ENCODE results near the gene DEAF1. TPM values are rescaled to one million over a fixed set of nuclear protein-coding genes. Genes with fewer than 3 reads are reported as not detected.

Gene DEAF1
- total and polyA plus RNA-seq, 2 donors (not counting 3 experiments of a cell fraction or from before 2014, with no cell fraction given): 43.6 to 55.7 TPM

DNA sequence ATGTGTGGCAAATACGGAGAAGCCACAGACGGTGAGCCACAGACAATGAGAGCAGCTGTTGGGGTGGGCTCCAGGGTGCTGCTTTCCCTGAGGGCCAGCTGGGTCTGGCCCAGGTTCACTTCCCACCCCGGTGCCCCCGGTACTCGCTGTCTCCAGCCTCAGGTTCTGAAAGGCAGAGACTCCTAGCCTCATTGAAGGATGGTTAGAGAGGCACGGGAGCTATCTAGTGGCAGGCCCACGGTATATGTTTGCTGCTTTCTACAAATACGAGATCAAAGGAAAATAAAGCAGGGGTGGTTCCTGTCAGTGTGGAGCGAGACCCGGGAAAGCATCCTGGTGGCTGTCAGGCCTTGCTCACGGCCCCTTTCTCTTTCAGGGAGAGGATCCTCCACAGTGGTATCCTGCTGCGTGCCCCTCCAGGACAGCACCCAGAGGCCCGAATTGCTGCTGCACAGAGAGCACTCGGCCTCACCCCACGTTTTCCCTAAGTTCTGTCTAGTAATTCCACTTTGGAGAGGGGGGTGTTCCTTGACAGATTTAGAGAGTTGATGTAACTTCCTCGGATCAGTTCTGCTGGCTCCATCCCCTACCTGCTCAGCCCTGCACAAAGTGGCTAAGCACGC is 3.6 kb upstream of the DEAF1 start:
- POLR2A ChIA-PET: interaction anchor here (0.6 kb wide), 1 partner anchor 22 kb away, joined by 5 read pairs; no protein-coding TSS in a partner anchor
- BruUV-seq (replicated peaks): no TSS peak
- H3K9ac ChIP-seq (replicated peaks; ENCODE audit: extremely low read depth, insufficient read depth, low read length): no peak overlapping the region

DNA sequence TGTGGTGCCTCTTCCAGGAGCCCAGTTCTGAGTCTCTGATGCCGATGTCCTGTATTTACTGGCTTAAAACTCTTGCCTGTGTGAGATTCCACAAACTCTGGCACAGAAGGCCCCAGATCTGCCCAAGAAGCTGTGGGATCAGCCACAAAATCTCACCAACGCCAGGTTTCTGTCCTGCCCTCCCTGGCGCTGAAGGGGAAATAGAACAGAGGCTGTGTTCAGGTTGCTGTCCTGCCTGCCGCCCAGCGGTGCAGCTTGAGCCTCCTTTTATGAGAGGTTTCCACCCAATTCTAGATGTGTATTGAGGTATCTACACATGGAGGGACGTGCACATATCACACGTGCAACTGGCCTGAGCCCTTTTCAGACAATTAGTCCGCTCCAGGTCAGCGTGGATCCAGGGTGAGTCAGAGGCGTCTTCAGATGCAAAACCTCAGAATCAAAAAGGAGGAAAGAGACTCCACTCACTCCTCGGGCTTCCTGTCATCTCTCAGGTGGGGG is 2.8 kb upstream of the DEAF1 start:
- H2AFZ ChIP-seq (ENCODE audit: low read depth, low read length): no peak overlapping the region
- H3K4me3 ChIP-seq (replicated peaks in 1 of 3; ENCODE audit: insufficient read depth in 1 of 3, low read depth in 1 of 3, low read length in 3 of 3): no peak overlapping the region
- peaks cover 37% of the 10 kb centered on the region for H3K79me2 ChIP-seq (ENCODE audit: control insufficient read depth, insufficient read depth, low read length)
- no peak overlapping the region for H3K9ac ChIP-seq (replicated peaks; ENCODE audit: extremely low read depth, insufficient read depth, low read length)
- H3K4me1 ChIP-seq (ENCODE audit: control insufficient read depth, extremely low read depth, insufficient read depth, low read length): peaks cover 13% of the 10 kb centered on the region
- DNase-seq (ENCODE audit: low read depth, low spot score): no peak
- no peaks in the 10 kb centered on the region for H3K27me3 ChIP-seq (ENCODE audit: control insufficient read depth in 2 of 2, insufficient read depth in 2 of 2, low read length in 2 of 2)
- H4K20me1 ChIP-seq (replicated peaks; ENCODE audit: control insufficient read depth, extremely low read depth, insufficient read depth, low read length): no peaks in the 10 kb centered on the region
- H3K9me1 ChIP-seq (replicated peaks; ENCODE audit: control insufficient read depth, extremely low read depth, insufficient read depth, low read length): no peaks in the 10 kb centered on the region
- no peak overlapping the region for H3K4me2 ChIP-seq (ENCODE audit: insufficient read depth, low read length)
- dilution Hi-C loops (cut with MboI; ENCODE audit: extremely low pct_ligation_motif_present, low sequenced_read_pairs) (no loop called here), intact Hi-C loops (cut with micrococcal nuclease) (loop anchor here (5.0 kb wide), 1 partner anchor 161 kb away; the partner anchor contains the start of genes HRAS and LRRC56)
- H3K27ac ChIP-seq (ENCODE audit: insufficient read depth, low read depth, low read length): no peak overlapping the region
- BruUV-seq (replicated peaks): no TSS peak
- FAIRE-seq: no peak
- TF ChIP-seq GATA2 (IDR thresholded peaks at IDR 0.05; ENCODE audit: insufficient read depth, insufficient read length, low read depth, low read length) (no peak), JUN (IDR thresholded peaks at IDR 0.05; ENCODE audit: borderline replicate concordance, insufficient read depth, insufficient read length, low read depth) (no peak), POLR2AphosphoS5 (IDR thresholded peaks at IDR 0.05; ENCODE audit: insufficient read depth, low read depth, low read length) (no peak), POLR2A (IDR thresholded peaks at IDR 0.05; ENCODE audit: low read depth, low read length) (no peak), EZH2 (IDR thresholded peaks at IDR 0.05; ENCODE audit: borderline replicate concordance, low read depth, low read length, severe bottlenecking) (no peak), FOS (IDR thresholded peaks at IDR 0.05; ENCODE audit: borderline replicate concordance, insufficient read depth, low read length) (no peak), MYC (IDR thresholded peaks at IDR 0.05; ENCODE audit: low read depth, low read length) (no peak)
- TF ChIP-seq, protein P1, sequence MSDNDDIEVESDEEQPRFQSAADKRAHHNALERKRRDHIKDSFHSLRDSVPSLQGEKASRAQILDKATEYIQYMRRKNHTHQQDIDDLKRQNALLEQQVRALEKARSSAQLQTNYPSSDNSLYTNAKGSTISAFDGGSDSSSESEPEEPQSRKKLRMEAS (IDR thresholded peaks at IDR 0.05; ENCODE audit: insufficient read depth, insufficient read length): no peak
- TF ChIP-seq, protein P2, sequence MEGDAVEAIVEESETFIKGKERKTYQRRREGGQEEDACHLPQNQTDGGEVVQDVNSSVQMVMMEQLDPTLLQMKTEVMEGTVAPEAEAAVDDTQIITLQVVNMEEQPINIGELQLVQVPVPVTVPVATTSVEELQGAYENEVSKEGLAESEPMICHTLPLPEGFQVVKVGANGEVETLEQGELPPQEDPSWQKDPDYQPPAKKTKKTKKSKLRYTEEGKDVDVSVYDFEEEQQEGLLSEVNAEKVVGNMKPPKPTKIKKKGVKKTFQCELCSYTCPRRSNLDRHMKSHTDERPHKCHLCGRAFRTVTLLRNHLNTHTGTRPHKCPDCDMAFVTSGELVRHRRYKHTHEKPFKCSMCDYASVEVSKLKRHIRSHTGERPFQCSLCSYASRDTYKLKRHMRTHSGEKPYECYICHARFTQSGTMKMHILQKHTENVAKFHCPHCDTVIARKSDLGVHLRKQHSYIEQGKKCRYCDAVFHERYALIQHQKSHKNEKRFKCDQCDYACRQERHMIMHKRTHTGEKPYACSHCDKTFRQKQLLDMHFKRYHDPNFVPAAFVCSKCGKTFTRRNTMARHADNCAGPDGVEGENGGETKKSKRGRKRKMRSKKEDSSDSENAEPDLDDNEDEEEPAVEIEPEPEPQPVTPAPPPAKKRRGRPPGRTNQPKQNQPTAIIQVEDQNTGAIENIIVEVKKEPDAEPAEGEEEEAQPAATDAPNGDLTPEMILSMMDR (IDR thresholded peaks at IDR 0.05; ENCODE audit: extremely low read depth in 1 of 2, insufficient read depth in 1 of 2, low read depth in 1 of 2, low read length in 2 of 2): no peak
- POLR2A ChIA-PET: interaction anchor here (0.6 to 0.7 kb wide), 3 partner anchors 23 to 121 kb away, joined by 3 to 7 read pairs (median 5); partner anchors contain the start of gene PNPLA2
- no peaks in the 10 kb centered on the region for H3K36me3 ChIP-seq (ENCODE audit: control insufficient read depth in 2 of 2, extremely low read depth in 1 of 2, insufficient read depth in 2 of 2, low read length in 2 of 2)
- no peaks in the 10 kb centered on the region for H3K9me3 ChIP-seq (replicated peaks; ENCODE audit: control insufficient read depth, insufficient read depth, low read length)
- CTCF ChIA-PET: interaction anchor here (4.0 to 4.2 kb wide), 2 partner anchors 25 to 29 kb away, joined by 26 to 36 read pairs; no protein-coding TSS in a partner anchor

More for the DNA sequence above, 3.6 kb upstream of the DEAF1 start:
- no peaks in the 10 kb centered on the region for H3K9me1 ChIP-seq (replicated peaks; ENCODE audit: control insufficient read depth, extremely low read depth, insufficient read depth, low read length)
- TF ChIP-seq MYC (IDR thresholded peaks at IDR 0.05; ENCODE audit: low read depth, low read length) (no peak), POLR2AphosphoS5 (IDR thresholded peaks at IDR 0.05; ENCODE audit: insufficient read depth, low read depth, low read length) (no peak), FOS (IDR thresholded peaks at IDR 0.05; ENCODE audit: borderline replicate concordance, insufficient read depth, low read length) (no peak), POLR2A (IDR thresholded peaks at IDR 0.05; ENCODE audit: low read depth, low read length) (no peak), JUN (IDR thresholded peaks at IDR 0.05; ENCODE audit: borderline replicate concordance, insufficient read depth, insufficient read length, low read depth) (no peak), EZH2 (IDR thresholded peaks at IDR 0.05; ENCODE audit: borderline replicate concordance, low read depth, low read length, severe bottlenecking) (no peak)
- intact Hi-C loops (cut with micrococcal nuclease): loop anchor here (5.0 kb wide), 1 partner anchor 161 kb away; the partner anchor contains the start of genes HRAS and LRRC56
- H3K27me3 ChIP-seq (ENCODE audit: control insufficient read depth in 2 of 2, insufficient read depth in 2 of 2, low read length in 2 of 2): no peaks in the 10 kb centered on the region
- FAIRE-seq (no peak), DNase-seq (ENCODE audit: low read depth, low spot score) (no peak)
- H3K9me3 ChIP-seq (replicated peaks; ENCODE audit: control insufficient read depth, insufficient read depth, low read length): no peaks in the 10 kb centered on the region
- peaks cover 30% of the 10 kb centered on the region for H3K79me2 ChIP-seq (ENCODE audit: control insufficient read depth, insufficient read depth, low read length)
- H3K4me3 ChIP-seq (replicated peaks in 1 of 3; ENCODE audit: insufficient read depth in 1 of 3, low read depth in 1 of 3, low read length in 3 of 3): no peak overlapping the region
- no peaks in the 10 kb centered on the region for H4K20me1 ChIP-seq (replicated peaks; ENCODE audit: control insufficient read depth, extremely low read depth, insufficient read depth, low read length)
- H3K27ac ChIP-seq (ENCODE audit: insufficient read depth, low read depth, low read length): no peak overlapping the region
- peaks cover 7% of the 10 kb centered on the region for H3K4me1 ChIP-seq (ENCODE audit: control insufficient read depth, extremely low read depth, insufficient read depth, low read length)
- dilution Hi-C loops (cut with MboI; ENCODE audit: extremely low pct_ligation_motif_present, low sequenced_read_pairs): no loop called here
- H3K4me2 ChIP-seq (ENCODE audit: insufficient read depth, low read length): no peak overlapping the region
- H3K36me3 ChIP-seq (ENCODE audit: control insufficient read depth in 2 of 2, extremely low read depth in 1 of 2, insufficient read depth in 2 of 2, low read length in 2 of 2): no peaks in the 10 kb centered on the region
- H2AFZ ChIP-seq (ENCODE audit: low read depth, low read length): no peak overlapping the region
- CTCF ChIA-PET: interaction anchor here (4.0 to 4.2 kb wide), 2 partner anchors 25 to 29 kb away, joined by 26 to 36 read pairs; no protein-coding TSS in a partner anchor

Measured in endothelial cell of umbilical vein (primary cell).